ENCODE results near the gene DDX23.

- TF ChIP-seq POLR2A (IDR thresholded peaks at IDR 0.05; ENCODE audit: low read depth, low read length) (no peak), MAFK (IDR thresholded peaks at IDR 0.05; ENCODE audit: low read depth, low read length) (no peak), RFX5 (IDR thresholded peaks at IDR 0.05; ENCODE audit: low read depth, low read length) (no peak), CTCF (conservative IDR thresholded peaks at IDR 0.05; ENCODE audit: low read depth, low read length) (peak; percentile 13; the same call in 1 of the 2 replicates), MAZ (IDR thresholded peaks at IDR 0.05; ENCODE audit: borderline replicate concordance, low read depth, low read length) (no peak), NFE2L2 (IDR thresholded peaks at IDR 0.05; ENCODE audit: low read depth, low read length) (no peak), SMC3 (IDR thresholded peaks at IDR 0.05; ENCODE audit: low read depth, low read length) (no peak), BHLHE40 (IDR thresholded peaks at IDR 0.05; ENCODE audit: low read depth, low read length) (no peak)
Observed at GRCh38 chr12:48818831-48819590, 33.0 kb downstream of the DDX23 start.
